ENCODE results near the gene APCDD1. TPM values are rescaled to one million over a fixed set of nuclear protein-coding genes. Genes with fewer than 3 reads are reported as not detected.

The APCDD1 gene
- total RNA-seq, 1 donor from 2014 or later, result 1.9 TPM

DNA sequence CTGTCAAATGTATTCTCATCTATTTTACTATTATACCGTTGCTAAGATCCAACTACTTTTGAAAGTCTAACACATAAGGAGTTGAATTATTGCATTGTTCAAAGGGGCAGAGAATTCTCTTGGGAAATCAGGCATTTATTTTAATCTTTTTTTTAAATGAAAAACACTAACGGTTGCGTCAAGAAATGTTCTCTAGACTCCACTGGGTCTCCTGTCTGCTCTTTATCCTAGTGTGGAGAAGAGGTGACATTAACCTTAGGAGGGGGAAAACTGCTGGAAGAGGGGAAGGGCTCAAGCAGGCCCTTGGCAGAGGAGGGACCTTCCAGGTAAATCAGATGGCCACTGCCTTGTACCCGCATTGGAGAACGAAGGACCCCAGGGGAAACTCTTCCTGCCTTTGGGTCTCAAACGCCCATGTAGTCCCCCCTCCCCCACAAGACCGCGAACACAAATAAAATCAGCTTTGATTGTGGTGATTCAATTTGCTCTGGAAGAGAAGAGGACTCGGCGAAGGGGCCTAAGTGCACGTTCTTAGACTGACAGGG is 1.1 kb upstream of the APCDD1 start:
- H3K79me2 ChIP-seq (ENCODE audit: low read depth), result peaks cover 6% of the 10 kb centered on the region
- TF ChIP-seq EZH2 (IDR thresholded peaks at IDR 0.05) (no peak), CTCF (IDR thresholded peaks at IDR 0.05) (no peak), EZH2phosphoT487 (IDR thresholded peaks at IDR 0.05) (no peak)
- peaks cover 66% of the 10 kb centered on the region for H3K27me3 ChIP-seq
- peak overlapping the region; percentile 57 for H3K4me3 ChIP-seq
- Mint-ChIP-seq H3K9me3 (peaks cover 16% of the 10 kb centered on the region), H3K4me1 (peaks cover 39% of the 10 kb centered on the region), H3K36me3 (peaks cover 26% of the 10 kb centered on the region), H3K4me3 (peak overlapping the region; percentile 81), H3K27ac (peak overlapping the region; percentile 93), H3K27me3 (ENCODE audit: insufficient read depth, low read depth) (peaks cover 14% of the 10 kb centered on the region)
- no peaks in the 10 kb centered on the region for H3K9me3 ChIP-seq (ENCODE audit: low read depth)
- H3K4me2 ChIP-seq, result peak overlapping the region; percentile 86
- peak overlapping the region; percentile 92 for H2AFZ ChIP-seq (replicated peaks)
- no peaks in the 10 kb centered on the region for H3K36me3 ChIP-seq
- peaks cover 14% of the 10 kb centered on the region for H3F3A ChIP-seq (ENCODE audit: low read depth)
- DNase-seq (ENCODE audit: low spot score), result no peak
- H3K4me1 ChIP-seq, result no peaks in the 10 kb centered on the region
- H4K20me1 ChIP-seq (ENCODE audit: low read depth), result peaks cover 8% of the 10 kb centered on the region
- no peak overlapping the region for H3K9ac ChIP-seq
- no peak overlapping the region for H3K27ac ChIP-seq

- H3K27ac Mint-ChIP-seq, result peak overlapping the region; percentile 95
These were observed 484 bp downstream of the APCDD1 start for GRCh38 chr18:10454681-10455557.

GRCh38 chr18:10455726-10456453 is 1.5 kb downstream of the APCDD1 start:
- H3K4me2 ChIP-seq, result peak overlapping the region; percentile 73
- Mint-ChIP-seq H3K27ac (peak overlapping the region; percentile 95), H3K36me3 (peaks cover 50% of the 10 kb centered on the region), H3K27me3 (ENCODE audit: insufficient read depth, low read depth) (peaks cover 16% of the 10 kb centered on the region), H3K9me3 (peaks cover 41% of the 10 kb centered on the region), H3K4me1 (peaks cover 46% of the 10 kb centered on the region), H3K4me3 (peak overlapping the region; percentile 94)
- H3K27me3 ChIP-seq, result peaks cover 74% of the 10 kb centered on the region
- H4K20me1 ChIP-seq (ENCODE audit: low read depth), result peaks cover 8% of the 10 kb centered on the region
- H3K4me3 ChIP-seq, result peak overlapping the region; percentile 44
- TF ChIP-seq CTCF (IDR thresholded peaks at IDR 0.05) (no peak), EZH2phosphoT487 (IDR thresholded peaks at IDR 0.05) (no peak), EZH2 (IDR thresholded peaks at IDR 0.05) (no peak)
- H3K27ac ChIP-seq, result no peak overlapping the region
- H3K4me1 ChIP-seq, result no peaks in the 10 kb centered on the region
- H3K36me3 ChIP-seq, result no peaks in the 10 kb centered on the region
- H3K9me3 ChIP-seq (ENCODE audit: low read depth), result no peaks in the 10 kb centered on the region
- peaks cover 14% of the 10 kb centered on the region for H3F3A ChIP-seq (ENCODE audit: low read depth)
- DNase-seq (ENCODE audit: low spot score), result peak; percentile 20
- H3K79me2 ChIP-seq (ENCODE audit: low read depth), result peaks cover 6% of the 10 kb centered on the region
- H3K9ac ChIP-seq, result no peak overlapping the region
- no peak overlapping the region for H2AFZ ChIP-seq (replicated peaks)

More at GRCh38 chr18:10454681-10455557, 484 bp downstream of the APCDD1 start:
- H3K9ac ChIP-seq, result no peak overlapping the region
- Mint-ChIP-seq H3K4me1 (peaks cover 46% of the 10 kb centered on the region), H3K4me3 (peak overlapping the region; percentile 94), H3K27me3 (ENCODE audit: insufficient read depth, low read depth) (peaks cover 14% of the 10 kb centered on the region), H3K9me3 (peaks cover 32% of the 10 kb centered on the region), H3K36me3 (peaks cover 42% of the 10 kb centered on the region)
- H3K27me3 ChIP-seq, result peaks cover 74% of the 10 kb centered on the region
- DNase-seq (ENCODE audit: low spot score), result no peak
- peaks cover 14% of the 10 kb centered on the region for H3F3A ChIP-seq (ENCODE audit: low read depth)
- H3K27ac ChIP-seq, result no peak overlapping the region
- no peak for TF ChIP-seq CTCF (IDR thresholded peaks at IDR 0.05)
- TF ChIP-seq EZH2 (IDR thresholded peaks at IDR 0.05), result peak; percentile 21
- peak overlapping the region; percentile 57 for H3K4me3 ChIP-seq
- peaks cover 6% of the 10 kb centered on the region for H3K79me2 ChIP-seq (ENCODE audit: low read depth)
- no peaks in the 10 kb centered on the region for H3K9me3 ChIP-seq (ENCODE audit: low read depth)
- no peaks in the 10 kb centered on the region for H3K36me3 ChIP-seq
- peaks cover 8% of the 10 kb centered on the region for H4K20me1 ChIP-seq (ENCODE audit: low read depth)
- no peaks in the 10 kb centered on the region for H3K4me1 ChIP-seq
- H3K4me2 ChIP-seq, result peak overlapping the region; percentile 86
- H2AFZ ChIP-seq (replicated peaks), result peak overlapping the region; percentile 96

Data from neural progenitor cell (in vitro differentiated cells).